Subcutaneous adipose tissue (tissue), 4 donors: Measurements from ENCODE around the gene ELK3. TPM values are rescaled to one million over a fixed set of nuclear protein-coding genes. Genes with fewer than 3 reads are reported as not detected.

Source experiments
- total RNA-seq, 4 donors: library from RNA; depleted of rRNA; stranded (reverse); fragments of >200 nt; gene quantifications; one replicate each; pipeline ENCODE4 v1.1.0, GENCODE V29; 2016
- TF ChIP-seq, protein P1 (sequence below): fragments of 450-650 bp; IDR thresholded peaks from one replicate; pipeline ENCODE4 v1.5.1; 2016; ENCODE audit warnings: low read depth, mild to moderate bottlenecking, control low read depth, antibody characterized with exemption, moderate library complexity

The ELK3 gene
- total RNA-seq, 4 donors from 2014 or later: 15.9 to 37.3 (median 24.9) TPM

DNA sequence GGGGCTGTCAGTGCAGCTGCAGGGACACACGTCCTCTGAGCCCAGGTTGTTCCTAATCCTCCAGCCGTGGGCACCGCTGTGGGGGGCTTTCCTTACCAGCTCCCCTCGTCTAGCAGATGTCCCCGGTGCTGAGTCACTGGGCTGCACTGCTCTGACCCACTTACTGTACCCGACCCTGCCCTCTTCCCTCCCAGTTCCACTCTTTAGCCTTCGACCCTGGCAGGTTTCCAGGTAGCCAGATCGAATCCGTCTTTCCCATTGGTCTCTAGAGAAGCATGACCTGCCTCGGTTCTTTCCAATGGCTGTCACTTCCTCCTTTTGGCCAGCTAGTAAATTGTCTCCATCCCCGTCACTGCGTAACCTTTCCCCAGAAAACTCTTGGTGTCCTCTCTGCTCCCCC is 48.4 kb downstream of the ELK3 start:
- TF ChIP-seq, protein P1, sequence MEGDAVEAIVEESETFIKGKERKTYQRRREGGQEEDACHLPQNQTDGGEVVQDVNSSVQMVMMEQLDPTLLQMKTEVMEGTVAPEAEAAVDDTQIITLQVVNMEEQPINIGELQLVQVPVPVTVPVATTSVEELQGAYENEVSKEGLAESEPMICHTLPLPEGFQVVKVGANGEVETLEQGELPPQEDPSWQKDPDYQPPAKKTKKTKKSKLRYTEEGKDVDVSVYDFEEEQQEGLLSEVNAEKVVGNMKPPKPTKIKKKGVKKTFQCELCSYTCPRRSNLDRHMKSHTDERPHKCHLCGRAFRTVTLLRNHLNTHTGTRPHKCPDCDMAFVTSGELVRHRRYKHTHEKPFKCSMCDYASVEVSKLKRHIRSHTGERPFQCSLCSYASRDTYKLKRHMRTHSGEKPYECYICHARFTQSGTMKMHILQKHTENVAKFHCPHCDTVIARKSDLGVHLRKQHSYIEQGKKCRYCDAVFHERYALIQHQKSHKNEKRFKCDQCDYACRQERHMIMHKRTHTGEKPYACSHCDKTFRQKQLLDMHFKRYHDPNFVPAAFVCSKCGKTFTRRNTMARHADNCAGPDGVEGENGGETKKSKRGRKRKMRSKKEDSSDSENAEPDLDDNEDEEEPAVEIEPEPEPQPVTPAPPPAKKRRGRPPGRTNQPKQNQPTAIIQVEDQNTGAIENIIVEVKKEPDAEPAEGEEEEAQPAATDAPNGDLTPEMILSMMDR: no peak

DNA sequence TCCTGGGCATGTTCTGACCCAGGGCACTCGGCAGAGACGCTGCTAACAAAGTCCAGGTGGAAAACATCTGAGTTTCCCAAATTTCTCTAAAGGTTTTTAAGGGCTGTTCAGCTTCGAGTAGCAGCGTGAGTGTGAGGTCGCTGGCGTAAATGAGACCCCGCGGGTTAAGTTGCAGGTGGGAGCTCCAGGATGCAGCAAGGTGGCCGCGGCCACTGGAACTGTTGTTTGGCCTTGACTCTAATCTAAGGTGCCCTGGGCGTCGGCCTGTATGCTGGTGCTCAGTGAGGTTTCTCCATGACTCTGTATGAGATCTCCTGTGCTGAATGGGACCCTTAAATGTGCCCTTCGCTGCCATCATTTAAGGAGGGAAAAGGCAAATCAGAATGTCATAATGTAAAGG is 50.7 kb downstream of the ELK3 start:
- TF ChIP-seq, protein P1: no peak

DNA sequence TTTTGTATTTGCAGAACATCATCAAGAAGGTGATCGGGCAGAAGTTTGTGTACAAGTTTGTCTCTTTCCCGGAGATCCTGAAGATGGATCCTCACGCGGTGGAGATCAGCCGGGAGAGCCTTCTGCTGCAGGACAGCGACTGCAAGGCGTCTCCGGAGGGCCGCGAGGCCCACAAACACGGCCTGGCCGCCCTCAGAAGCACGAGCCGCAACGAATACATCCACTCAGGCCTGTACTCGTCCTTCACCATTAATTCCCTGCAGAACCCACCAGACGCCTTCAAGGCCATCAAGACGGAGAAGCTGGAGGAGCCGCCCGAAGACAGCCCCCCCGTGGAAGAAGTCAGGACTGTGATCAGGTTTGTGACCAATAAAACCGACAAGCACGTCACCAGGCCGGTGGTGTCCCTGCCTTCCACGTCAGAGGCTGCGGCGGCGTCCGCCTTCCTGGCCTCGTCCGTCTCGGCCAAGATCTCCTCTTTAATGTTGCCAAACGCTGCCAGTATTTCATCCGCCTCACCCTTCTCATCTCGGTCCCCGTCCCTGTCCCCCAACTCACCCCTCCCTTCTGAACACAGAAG is 52.8 kb downstream of the ELK3 start:
- TF ChIP-seq, protein P1: no peak

DNA sequence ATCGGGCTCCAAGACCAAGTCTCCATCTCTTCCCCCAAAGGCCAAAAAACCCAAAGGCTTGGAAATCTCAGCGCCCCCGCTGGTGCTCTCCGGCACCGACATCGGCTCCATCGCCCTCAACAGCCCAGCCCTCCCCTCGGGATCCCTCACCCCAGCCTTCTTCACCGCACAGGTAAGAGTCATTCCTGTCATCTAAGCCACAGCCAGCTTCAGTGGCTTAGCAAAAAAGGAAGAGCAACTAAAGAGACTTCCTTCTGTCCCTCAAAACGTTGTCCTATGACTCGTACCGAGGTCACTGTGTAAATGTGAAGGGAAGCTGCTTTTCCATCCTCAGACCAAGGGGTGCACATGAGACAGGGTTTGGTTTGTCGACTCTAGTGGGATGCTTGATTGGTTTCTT is 53.4 kb downstream of the ELK3 start:
- TF ChIP-seq, protein P1: no peak

DNA sequence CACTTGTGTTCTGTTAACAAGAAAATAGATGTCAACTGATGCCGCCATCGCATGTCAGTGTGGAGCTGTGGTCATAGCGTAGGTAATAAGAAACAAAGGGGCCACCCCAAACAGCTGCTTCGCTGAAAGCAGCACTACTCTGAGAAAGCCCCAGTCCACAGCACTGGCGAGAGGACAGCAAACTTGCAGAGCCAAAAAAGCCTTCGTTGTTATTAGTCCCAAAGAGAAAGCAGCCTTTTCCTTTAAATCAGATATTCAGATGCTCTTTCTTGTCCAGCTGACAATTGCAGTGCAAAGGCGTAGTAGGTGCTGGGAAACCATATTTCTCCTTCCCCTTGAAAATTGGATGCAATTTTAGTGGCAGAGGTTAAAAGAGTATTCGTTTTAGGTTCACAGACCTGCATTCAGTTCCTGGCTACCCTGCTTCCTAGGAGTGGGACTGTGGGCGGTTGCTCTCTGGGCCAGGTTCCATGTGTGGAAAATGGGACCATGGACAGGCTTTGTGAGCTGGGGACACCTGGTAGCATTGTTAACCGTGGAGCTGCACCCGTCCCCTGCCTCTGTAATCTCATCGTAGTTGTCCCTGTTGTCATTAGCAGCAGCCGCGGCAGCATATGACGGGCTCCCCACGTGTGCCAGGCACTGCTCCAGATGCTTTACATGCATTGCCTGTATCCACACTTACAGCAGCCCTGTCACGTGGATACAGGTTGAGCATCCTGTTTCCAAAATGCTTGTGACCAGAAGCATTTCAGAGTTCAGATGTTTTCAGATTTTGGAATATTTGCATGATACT is 54.2 kb downstream of the ELK3 start:
- TF ChIP-seq, protein P1: no peak

DNA sequence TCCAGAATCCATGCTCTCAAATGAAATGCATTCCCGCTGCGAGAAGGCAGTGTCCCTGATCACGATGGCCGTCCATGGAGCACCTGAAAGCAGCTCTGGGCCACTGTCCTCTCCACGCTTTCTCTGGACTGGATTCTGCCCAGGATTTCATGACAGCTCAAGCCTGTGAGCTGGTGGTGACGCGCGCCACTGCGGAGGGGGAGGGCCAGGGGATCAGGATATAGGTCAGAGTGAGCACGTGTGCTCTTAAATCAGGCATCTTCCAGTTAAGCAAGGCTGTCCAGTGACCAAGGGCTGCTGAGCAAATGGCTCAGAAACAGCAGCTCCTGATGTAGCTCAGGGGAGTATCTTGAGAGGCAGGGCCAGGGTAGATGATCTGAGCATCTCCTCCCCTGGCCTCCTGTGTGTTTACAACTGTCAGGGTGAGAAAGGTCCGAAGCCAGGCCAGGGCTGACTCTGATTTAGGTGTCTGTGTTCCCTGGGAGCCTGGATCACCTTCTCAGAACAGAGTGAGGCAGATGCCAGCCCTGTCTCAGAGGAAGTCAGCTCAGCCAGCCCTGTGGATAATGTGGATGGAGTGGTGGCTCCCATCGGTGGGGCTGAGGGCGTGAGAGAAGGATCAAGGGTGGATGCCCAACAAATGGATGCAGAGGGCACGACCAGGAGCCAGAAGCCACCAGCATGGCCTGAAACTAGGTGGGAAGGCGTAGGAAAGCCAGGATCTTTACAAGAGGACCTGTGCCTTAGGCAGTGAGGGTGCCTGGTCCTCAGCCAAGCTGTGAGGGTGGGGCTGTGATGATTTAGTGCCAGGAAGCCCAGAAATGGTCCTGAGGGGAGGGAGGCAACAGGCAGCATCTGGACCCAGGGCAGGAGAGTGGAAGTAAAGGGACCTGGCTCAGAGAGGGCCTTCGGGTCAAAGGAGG is 55.3 kb downstream of the ELK3 start:
- TF ChIP-seq, protein P1: no peak

DNA sequence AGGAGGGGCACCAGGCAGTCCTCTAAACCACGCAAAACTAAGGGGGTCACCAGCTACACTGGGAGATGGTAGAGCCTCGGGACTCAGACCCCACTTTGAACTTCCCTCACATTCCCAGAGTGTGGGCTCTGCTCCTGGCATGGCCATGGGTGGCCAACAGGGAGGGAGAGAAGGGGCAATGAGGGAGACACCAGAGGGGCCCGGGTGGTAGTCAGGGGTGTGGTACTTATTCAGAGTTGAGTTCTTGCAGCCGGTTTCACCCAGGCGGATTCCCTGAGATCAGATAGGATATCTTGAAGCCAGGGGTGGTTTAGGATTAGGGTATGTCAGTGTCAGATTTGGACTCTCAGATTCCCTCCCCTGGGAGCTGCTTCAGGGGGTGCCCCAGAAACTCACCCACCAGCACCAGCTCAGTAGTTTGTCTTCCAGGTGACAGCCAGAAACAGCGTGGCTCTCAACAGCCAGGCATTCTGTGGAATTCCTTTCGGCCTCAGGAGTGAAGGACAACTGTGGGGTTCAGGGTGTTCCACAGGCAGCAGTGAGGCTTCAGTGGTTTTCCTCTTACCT is 56.0 kb downstream of the ELK3 start:
- TF ChIP-seq, protein P1: no peak
